ELF-1 (cell line): ENCODE results near the gene TEAD2.
"Not testable (repeated sequence)": the region's sequence is repeated elsewhere in the genome, so short reads cannot be mapped to it uniquely, and the experiment has no call there.

ENCODE experiments used
- DNase-seq: peaks from one replicate; pipeline ENCODE4 v3.0.0-alpha.2; 2016; ENCODE audit warnings: low read depth, low spot score

Gene TEAD2

GRCh38 chr19:49387936-49388372 is 25.7 kb upstream of the TEAD2 start, which contains the start of gene KASH5:
Gene KASH5 (plus strand): TSS chr19:49388249. CDS start chr19:49390884, 2,635 bp downstream.
- peak; percentile 87 for DNase-seq

- DNase-seq = no peak
Observed at GRCh38 chr19:49383599-49383998, 21.4 kb upstream of the TEAD2 start.

GRCh38 chr19:49382639-49383038 is 20.4 kb upstream of the TEAD2 start:
- no peak for DNase-seq

- no peak for DNase-seq
Observed at GRCh38 chr19:49380391-49380790, 18.2 kb upstream of the TEAD2 start.

- no peak for DNase-seq
Observed at GRCh38 chr19:49378512-49378911, 16.3 kb upstream of the TEAD2 start.

GRCh38 chr19:49374665-49375434 is 12.6 kb upstream of the TEAD2 start:
- no peak for DNase-seq

GRCh38 chr19:49373174-49373573 is 11.0 kb upstream of the TEAD2 start:
- not testable (repeated sequence) for DNase-seq

- DNase-seq = no peak
Observed at GRCh38 chr19:49371184-49371583, 9.0 kb upstream of the TEAD2 start.

- DNase-seq = no peak
Observed at GRCh38 chr19:49368711-49369358, 6.6 kb upstream of the TEAD2 start.

- DNase-seq = no peak
Observed at GRCh38 chr19:49366110-49366509, 3.9 kb upstream of the TEAD2 start.

GRCh38 chr19:49364083-49364737 is 2.0 kb upstream of the TEAD2 start:
- no peak for DNase-seq

- peak; percentile 100 for DNase-seq
Observed at GRCh38 chr19:49363268-49364082, 1.3 kb upstream of the TEAD2 start, which contains the start of gene DKKL1. Gene DKKL1 (plus strand): TSS chr19:49363877. CDS start chr19:49363999, 122 bp downstream.

GRCh38 chr19:49362929-49363267 is 682 bp upstream of the TEAD2 start:
- DNase-seq = no peak

- peak; percentile 86 for DNase-seq
Observed at GRCh38 chr19:49361438-49362047, 673 bp downstream of the TEAD2 start.

GRCh38 chr19:49359851-49360820 is 2.1 kb downstream of the TEAD2 start:
- no peak for DNase-seq

- no peak for DNase-seq
Observed at GRCh38 chr19:49357186-49357585, 5.0 kb downstream of the TEAD2 start.

GRCh38 chr19:49356382-49356781 is 5.8 kb downstream of the TEAD2 start:
- no peak for DNase-seq

GRCh38 chr19:49355909-49356353 is 6.3 kb downstream of the TEAD2 start:
- no peak for DNase-seq

GRCh38 chr19:49349567-49349966 is 12.6 kb downstream of the TEAD2 start:
- no peak for DNase-seq
